Neural cell (in vitro differentiated cells): ENCODE results near the gene CARMIL1. TPM values are rescaled to one million over a fixed set of nuclear protein-coding genes. Genes with fewer than 3 reads are reported as not detected.

Source experiments
- H2AFZ ChIP-seq: fragments of 200-600, 300-800 bp; sonication (generic), shearing (Covaris generic); 2 replicates; pipeline ENCODE4 v1.6.0; 2014; ENCODE audit warnings: low read depth, mild to moderate bottlenecking, antibody characterized with exemption, low read length, moderate library complexity
- H3F3A ChIP-seq: fragments of 200-600 bp; shearing (Covaris generic); 2 replicates; pipeline ENCODE4 v1.6.1; 2016; ENCODE audit warnings: mild to moderate bottlenecking, moderate library complexity, mixed read lengths, antibody characterized with exemption, low read length; ENCODE audit not compliant: insufficient read depth, poor library complexity, severe bottlenecking
- H3K27ac ChIP-seq: fragments of 200-600, 300-800 bp; sonication (generic), shearing (Covaris generic); 2 replicates; pipeline ENCODE4 v1.5.1; 2014; ENCODE audit warnings: mild to moderate bottlenecking, low read length, moderate library complexity
- H3K27me3 ChIP-seq: fragments of 300-800, 200-600 bp; sonication (generic), shearing (Covaris generic); 2 replicates; pipeline ENCODE4 v1.6.0; 2014; ENCODE audit warnings: mild to moderate bottlenecking, low read depth, low read length, moderate library complexity; ENCODE audit not compliant: insufficient read depth
- H3K36me3 ChIP-seq: fragments of 300-800, 200-600 bp; sonication (generic), shearing (Covaris generic); 2 replicates; pipeline ENCODE4 v1.5.1; 2014; ENCODE audit warnings: mild to moderate bottlenecking, antibody characterized with exemption, low read length, moderate library complexity; ENCODE audit not compliant: insufficient read depth
- H3K4me2 ChIP-seq: fragments of 300-800, 200-600 bp; sonication (generic), shearing (Covaris generic); 2 replicates; pipeline ENCODE4 v1.6.0; 2014; ENCODE audit warnings: mild to moderate bottlenecking, low read length
- H3K4me3 ChIP-seq: fragments of 300-800, 200-600 bp; sonication (generic), shearing (Covaris generic); 2 replicates; pipeline ENCODE4 v1.5.1; 2014; ENCODE audit warnings: mild to moderate bottlenecking, low read length, moderate library complexity
- H3K79me2 ChIP-seq: fragments of 200-600 bp; shearing (Covaris generic); replicated peaks from 2 replicates; pipeline ENCODE4 v1.6.0; 2014; ENCODE audit warnings: mild to moderate bottlenecking, low read length, moderate library complexity; ENCODE audit not compliant: insufficient read depth
- H3K9ac ChIP-seq: fragments of 300-800, 200-600 bp; sonication (generic), shearing (Covaris generic); 2 replicates; pipeline ENCODE4 v1.6.1; 2016; ENCODE audit warnings: mild to moderate bottlenecking, low read length, mixed read lengths
- H3K9me2 ChIP-seq: fragments of 200-600 bp; shearing (Covaris generic); 2 replicates; pipeline ENCODE4 v1.6.1; 2016; ENCODE audit warnings: mild to moderate bottlenecking, low read length, mixed read lengths; ENCODE audit not compliant: insufficient read depth
- H3K9me3 ChIP-seq: fragments of 200-600, 300-800 bp; sonication (generic), shearing (Covaris generic); 2 replicates; pipeline ENCODE4 v1.6.1; 2016; ENCODE audit warnings: mild to moderate bottlenecking, mixed run types, low read length, moderate library complexity, mixed read lengths
- H4K20me1 ChIP-seq: fragments of 200-600 bp; shearing (Covaris generic); 2 replicates; pipeline ENCODE4 v1.6.1; 2016; ENCODE audit warnings: mild to moderate bottlenecking, mixed run types; ENCODE audit not compliant: insufficient read depth
- CTCF ChIP-seq: fragments of 450-650 bp; IDR thresholded peaks from 2 replicates; pipeline ENCODE4 v1.5.1; 2014; ENCODE audit warnings: antibody characterized with exemption, mild to moderate bottlenecking, moderate library complexity; ENCODE audit not compliant: poor library complexity, severe bottlenecking
- EP300 ChIP-seq: fragments of 450-650 bp; conservative IDR thresholded peaks from 2 replicates; pipeline ENCODE4 v1.6.1; 2014; ENCODE audit warnings: antibody characterized with exemption, mild to moderate bottlenecking, moderate library complexity; ENCODE audit not compliant: poor library complexity, severe bottlenecking
- EZH2 ChIP-seq: fragments of 200-600, 300-800 bp; shearing (Covaris generic), sonication (generic); IDR thresholded peaks from 2 replicates; pipeline ENCODE4 v1.6.1; 2014; ENCODE audit warnings: antibody characterized with exemption, low read length, borderline replicate concordance, mild to moderate bottlenecking; ENCODE audit not compliant: insufficient read depth, poor library complexity, severe bottlenecking
- MXI1 ChIP-seq: fragments of 450-650 bp; conservative IDR thresholded peaks from 2 replicates; pipeline ENCODE4 v1.6.1; 2014; ENCODE audit warnings: antibody characterized with exemption, mild to moderate bottlenecking; ENCODE audit not compliant: poor library complexity, severe bottlenecking
- POLR2AphosphoS5 ChIP-seq: IDR thresholded peaks from 2 replicates; pipeline ENCODE4 v1.6.1; 2012
- RAD21 ChIP-seq: fragments of 450-650 bp; conservative IDR thresholded peaks from 2 replicates; pipeline ENCODE4 v1.6.1; 2014; ENCODE audit warnings: antibody characterized with exemption, mild to moderate bottlenecking, moderate library complexity
- REST ChIP-seq: IDR thresholded peaks from 2 replicates; pipeline ENCODE4 v1.6.1; 2012; ENCODE audit warnings: borderline replicate concordance
- SMC3 ChIP-seq: fragments of 450-650 bp; conservative IDR thresholded peaks from 2 replicates; pipeline ENCODE4 v1.6.1; 2014; ENCODE audit warnings: antibody characterized with exemption, mild to moderate bottlenecking, moderate library complexity; ENCODE audit not compliant: poor library complexity
- TAF1 ChIP-seq: IDR thresholded peaks from 2 replicates; pipeline ENCODE4 v1.6.1; 2012; ENCODE audit warnings: low read depth
- polyA plus RNA-seq: library from polyadenylated mRNA; depleted of rRNA; stranded (reverse); fragments of >200 nt; gene quantifications from 2 replicates; pipeline ENCODE4 v1.2.3, GENCODE V29; 2014

CARMIL1 gene
- polyA plus RNA-seq, 1 donor from 2014 or later: 5.3 TPM

- Histone ChIP-seq H3K4me3 (no peak overlapping the region), H2AFZ (no peak overlapping the region), H3K27ac (no peak overlapping the region), H3F3A (no peaks in the 10 kb centered on the region), H3K9ac (no peak overlapping the region), H4K20me1 (no peaks in the 10 kb centered on the region), H3K27me3 (no peaks in the 10 kb centered on the region), H3K36me3 (no peaks in the 10 kb centered on the region), H3K4me2 (no peak overlapping the region), H3K9me2 (no peaks in the 10 kb centered on the region), H3K9me3 (no peaks in the 10 kb centered on the region), H3K79me2 (no peaks in the 10 kb centered on the region)
- TF ChIP-seq RAD21 (no peak), REST (no peak), EZH2 (no peak), TAF1 (no peak), POLR2AphosphoS5 (no peak), MXI1 (no peak), SMC3 (no peak), EP300 (no peak), CTCF (no peak)
Measured at GRCh38 chr6:25550631-25551030, 271.5 kb downstream of the CARMIL1 start.

- TF ChIP-seq MXI1 (no peak), EZH2 (no peak), REST (no peak), SMC3 (no peak), EP300 (no peak), TAF1 (no peak)
- Histone ChIP-seq H3K79me2 (no peaks in the 10 kb centered on the region), H3K9me2 (no peaks in the 10 kb centered on the region), H3K27me3 (no peaks in the 10 kb centered on the region), H3K27ac (no peak overlapping the region), H4K20me1 (no peaks in the 10 kb centered on the region), H3K4me2 (no peak overlapping the region), H3K36me3 (no peaks in the 10 kb centered on the region), H2AFZ (no peak overlapping the region), H3K4me3 (no peak overlapping the region), H3K9ac (no peak overlapping the region), H3F3A (no peaks in the 10 kb centered on the region), H3K9me3 (no peaks in the 10 kb centered on the region)
Measured at GRCh38 chr6:25553502-25553901, 274.3 kb downstream of the CARMIL1 start.
